Endothelial cell of umbilical vein (primary cell): ENCODE results near the gene EIF2B4. TPM values are rescaled to one million over a fixed set of nuclear protein-coding genes. Genes with fewer than 3 reads are reported as not detected.

Source experiments
- BruUV-seq: library from RNA; stranded (reverse); fragments of 400-500 nt; replicated peaks from 2 replicates; lab custom pipeline; 2021; lab: Mats Ljungman, UMichigan
- CTCF ChIA-PET: fragments of 300-600, 350-600 bp; sonication (Branson Sonifier 250); formaldehyde crosslinking; loops from one replicate; lab custom pipeline; 2021; ENCODE audit warnings: antibody characterized with exemption, inconsistent platforms; lab: Charles Lee
- POLR2A ChIA-PET: fragments of 300-600, 350-600 bp; sonication (Branson Sonifier 250); formaldehyde crosslinking; loops from one replicate; lab custom pipeline; 2021; ENCODE audit warnings: antibody characterized with exemption, inconsistent platforms; lab: Charles Lee
- DNase-seq: peaks from one replicate; pipeline ENCODE4 v3.0.0-alpha.2; 2011; ENCODE audit warnings: low read depth, low spot score
- FAIRE-seq: peaks from 2 replicates; lab custom pipeline; 2011; peaks lifted over from hg19 to GRCh38; lab: Jason Lieb, UNC
- H2AFZ ChIP-seq: 2 replicates; pipeline ENCODE4 v1.6.0; 2012; ENCODE audit warnings: low read depth, low read length, control low read depth, inconsistent platforms
- H3K27ac ChIP-seq: 2 replicates; pipeline ENCODE4 v1.5.1; 2011; ENCODE audit warnings: low read depth, mild to moderate bottlenecking, control low read depth, low read length, moderate library complexity; ENCODE audit not compliant: insufficient read depth
- H3K27me3 ChIP-seq, 2 experiments: 2 replicates each; pipeline versions ENCODE4 v1.6.0 to v1.6.1; 2011; ENCODE audit warnings: low read length in 2 of 2, mixed read lengths in 1 of 2; ENCODE audit not compliant: control insufficient read depth in 2 of 2, insufficient read depth in 2 of 2
- H3K36me3 ChIP-seq, 2 experiments: 2 replicates in 1 of 2; 3 replicates in 1 of 2; pipeline ENCODE4 v1.5.1; 2011; ENCODE audit warnings: low read length in 2 of 2, mild to moderate bottlenecking in 1 of 2, moderate library complexity in 1 of 2; ENCODE audit not compliant: control insufficient read depth in 2 of 2, insufficient read depth in 2 of 2; ENCODE audit errors: extremely low read depth in 1 of 2
- H3K4me1 ChIP-seq: 3 replicates; pipeline ENCODE4 v1.5.1; 2011; ENCODE audit warnings: mild to moderate bottlenecking, low read length; ENCODE audit not compliant: control insufficient read depth, insufficient read depth; ENCODE audit errors: extremely low read depth
- H3K4me2 ChIP-seq: 2 replicates; pipeline ENCODE4 v1.6.1; 2011; ENCODE audit warnings: low read length, control low read depth, mixed read lengths; ENCODE audit not compliant: insufficient read depth
- H3K4me3 ChIP-seq, 3 experiments: fragments of 200-600 bp in 1 of 3; sonication (generic), shearing (Covaris generic) in 1 of 3; replicated peaks in 1 of 3; 2 replicates each; pipeline ENCODE4 v1.5.1; 2011 to 2016; ENCODE audit warnings: control low read depth in 3 of 3, low read length in 3 of 3, mild to moderate bottlenecking in 2 of 3, inconsistent platforms in 1 of 3, low read depth in 1 of 3, moderate library complexity in 1 of 3; ENCODE audit not compliant: insufficient read depth in 1 of 3
- H3K79me2 ChIP-seq: 2 replicates; pipeline ENCODE4 v1.6.0; 2012; ENCODE audit warnings: low read length, inconsistent platforms; ENCODE audit not compliant: control insufficient read depth, insufficient read depth
- H3K9ac ChIP-seq: replicated peaks from 2 replicates; pipeline ENCODE3; 2011; ENCODE audit warnings: low read length, control low read depth; ENCODE audit not compliant: insufficient read depth; ENCODE audit errors: extremely low read depth
- H3K9me1 ChIP-seq: replicated peaks from 3 replicates; pipeline ENCODE4 v1.6.0; 2011; ENCODE audit warnings: mild to moderate bottlenecking, low read length; ENCODE audit not compliant: control insufficient read depth, insufficient read depth; ENCODE audit errors: extremely low read depth
- H3K9me3 ChIP-seq: replicated peaks from 2 replicates; pipeline ENCODE4 v1.5.1; 2012; ENCODE audit warnings: low read length, inconsistent platforms; ENCODE audit not compliant: control insufficient read depth, insufficient read depth
- H4K20me1 ChIP-seq: replicated peaks from 2 replicates; pipeline ENCODE3; 2011; ENCODE audit warnings: mild to moderate bottlenecking, low read length; ENCODE audit not compliant: control insufficient read depth, insufficient read depth; ENCODE audit errors: extremely low read depth
- CTCF ChIP-seq, 2 donors: IDR thresholded peaks; 1 replicate in 1 of 2; 2 replicates in 1 of 2; pipeline ENCODE4 v1.5.1; 2011; ENCODE audit warnings: low read length in 2 of 2, mild to moderate bottlenecking in 2 of 2, moderate library complexity in 2 of 2, control low read depth in 1 of 2, inconsistent platforms in 1 of 2, low read depth in 1 of 2; ENCODE audit not compliant: insufficient read depth in 1 of 2; ENCODE audit errors: extremely low read depth in 1 of 2
- EZH2 ChIP-seq: IDR thresholded peaks from 2 replicates; pipeline ENCODE4 v1.6.1; 2012; ENCODE audit warnings: borderline replicate concordance, low read depth, mild to moderate bottlenecking, moderate library complexity, low read length, inconsistent platforms; ENCODE audit not compliant: severe bottlenecking
- FOS ChIP-seq: IDR thresholded peaks from 2 replicates; pipeline ENCODE4 v1.6.1; 2011; ENCODE audit warnings: mild to moderate bottlenecking, low read length, moderate library complexity, borderline replicate concordance; ENCODE audit not compliant: insufficient read depth
- GATA2 ChIP-seq: IDR thresholded peaks from 2 replicates; pipeline ENCODE4 v1.7.0; 2011; ENCODE audit warnings: low read depth, mild to moderate bottlenecking, moderate library complexity, mixed read lengths, low read length; ENCODE audit not compliant: insufficient read length, insufficient read depth
- JUN ChIP-seq: IDR thresholded peaks from 2 replicates; pipeline ENCODE4 v1.6.1; 2011; ENCODE audit warnings: borderline replicate concordance, low read depth; ENCODE audit not compliant: insufficient read length, insufficient read depth
- MAX ChIP-seq: IDR thresholded peaks from 2 replicates; pipeline ENCODE4 v1.6.1; 2011; ENCODE audit not compliant: insufficient read depth, insufficient read length
- MYC ChIP-seq: IDR thresholded peaks from one replicate; pipeline ENCODE4 v1.6.1; 2011; ENCODE audit warnings: mild to moderate bottlenecking, low read depth, low read length
- POLR2A ChIP-seq: IDR thresholded peaks from 2 replicates; pipeline ENCODE4 v1.6.1; 2012; ENCODE audit warnings: low read depth, mild to moderate bottlenecking, control low read depth, low read length
- POLR2AphosphoS5 ChIP-seq: IDR thresholded peaks from 2 replicates; pipeline ENCODE4 v1.6.1; 2012; ENCODE audit warnings: low read depth, mild to moderate bottlenecking, control low read depth, low read length, moderate library complexity; ENCODE audit not compliant: insufficient read depth
- dilution Hi-C: fragments of 300-500 bp; cut with MboI; formaldehyde crosslinking; loops from one replicate; pipeline ENCODE4 v1.15.0; 2019; ENCODE audit warnings: low sequenced_read_pairs; ENCODE audit not compliant: extremely low pct_ligation_motif_present
- intact Hi-C: fragments of 100-400 bp; cut with micrococcal nuclease; formaldehyde crosslinking; loops from one replicate; pipeline ENCODE4 v1.10.0; 2022
- polyA plus RNA-seq, 4 experiments: library from polyadenylated mRNA; depleted of rRNA in 3 of 4; stranded (reverse) in 3 of 4; unstranded in 1 of 4; fragments of >200 nt; gene quantifications; 2 replicates each; pipeline versions ENCODE4 v1.2.1 to v1.2.3, GENCODE V29; 2011 to 2012; ENCODE audit warnings: missing spikeins in 1 of 4
- total RNA-seq: library from RNA; stranded (reverse); gene quantifications from 2 replicates; pipeline ENCODE4 v1.2.3, GENCODE V29; 2021

The EIF2B4 gene
- total and polyA plus RNA-seq, 2 donors (not counting 3 experiments of a cell fraction or from before 2014, with no cell fraction given), result 43.7 to 63.2 TPM

GRCh38 chr2:27351802-27352598 is 18.1 kb downstream of the EIF2B4 start:
- peaks cover 81% of the 10 kb centered on the region for H3K79me2 ChIP-seq
- peaks cover 10% of the 10 kb centered on the region for H3K4me1 ChIP-seq
- FAIRE-seq (no peak), DNase-seq (no peak)
- CTCF ChIA-PET, result interaction anchor here (1.3 to 2.1 kb wide), 2 partner anchors 19 to 23 kb away, joined by 3 to 5 read pairs; no protein-coding TSS in a partner anchor
- H3K27me3 ChIP-seq, result no peaks in the 10 kb centered on the region
- POLR2A ChIA-PET, result no interaction called here
- TF ChIP-seq GATA2 (no peak), FOS (no peak), POLR2A (no peak), EZH2 (no peak), CTCF (IDR thresholded peaks at IDR 0.05; ENCODE audit: extremely low read depth in 1 of 2, insufficient read depth in 1 of 2, low read depth in 1 of 2, low read length in 2 of 2) (no peak), MYC (no peak), POLR2AphosphoS5 (no peak), MAX (no peak), JUN (no peak)
- no peak overlapping the region for H3K4me3 ChIP-seq
- H3K4me2 ChIP-seq, result no peak overlapping the region
- H3K27ac ChIP-seq, result no peak overlapping the region
- dilution Hi-C loops, result no loop called here
- H3K9me3 ChIP-seq, result no peaks in the 10 kb centered on the region
- intact Hi-C loops, result no loop called here
- BruUV-seq, result no TSS peak
- H3K36me3 ChIP-seq, result no peaks in the 10 kb centered on the region
- H3K9ac ChIP-seq, result no peak overlapping the region
- H3K9me1 ChIP-seq, result no peaks in the 10 kb centered on the region
- H4K20me1 ChIP-seq, result peaks cover 3% of the 10 kb centered on the region
- no peak overlapping the region for H2AFZ ChIP-seq
